BJ (cell line): ENCODE measurements around the gene RHBG. TPM values are rescaled to one million over a fixed set of nuclear protein-coding genes. Genes with fewer than 3 reads are reported as not detected.

Experiments used
- CTCF ChIA-PET: fragments of 350-600 bp; formaldehyde crosslinking; extraction: SDS; loops from one replicate; lab custom pipeline; 2021; ENCODE audit warnings: antibody characterized with exemption, inconsistent platforms; lab: Yijun Ruan, JAX
- POLR2A ChIA-PET: fragments of 300-600 bp; sonication (Branson Sonifier 250); formaldehyde crosslinking; extraction: SDS; loops from one replicate; lab custom pipeline; 2021; ENCODE audit warnings: antibody characterized with exemption; lab: Charles Lee
- DNase-seq: peaks from one replicate; pipeline ENCODE4 v3.0.0-alpha.2; 2011; ENCODE audit warnings: low read depth
- H3K27me3 ChIP-seq: 2 replicates; pipeline ENCODE4 v1.6.0; 2011; ENCODE audit warnings: low read length; ENCODE audit not compliant: control insufficient read depth, insufficient read depth
- H3K36me3 ChIP-seq: 2 replicates; pipeline ENCODE4 v1.5.1; 2011; ENCODE audit warnings: low read length; ENCODE audit not compliant: control insufficient read depth, insufficient read depth
- H3K4me3 ChIP-seq: 2 replicates; pipeline ENCODE4 v1.5.1; 2011; ENCODE audit warnings: low read depth, mild to moderate bottlenecking, control low read depth, low read length
- polyA plus RNA-seq: library from polyadenylated mRNA; depleted of rRNA; stranded (reverse); fragments of >200 nt; gene quantifications from 2 replicates; pipeline ENCODE4 v1.2.3, GENCODE V29; 2011; rRNA removed
- small RNA-seq: library from RNA; depleted of rRNA; stranded (forward); fragments of <200 nt; gene quantifications from one replicate; pipeline ENCODE3, GENCODE V24; 2012; ENCODE audit warnings: low replicate concordance, low read depth; ENCODE audit not compliant: insufficient read length
- TF ChIP-seq, protein P1 (sequence below): IDR thresholded peaks from 2 replicates; pipeline ENCODE4 v1.5.1; 2011; ENCODE audit warnings: low read depth, mild to moderate bottlenecking, control low read depth, inconsistent platforms, low read length, moderate library complexity; ENCODE audit not compliant: insufficient read depth

The RHBG gene
- polyA plus RNA-seq, 1 experiment = not detected

DNA sequence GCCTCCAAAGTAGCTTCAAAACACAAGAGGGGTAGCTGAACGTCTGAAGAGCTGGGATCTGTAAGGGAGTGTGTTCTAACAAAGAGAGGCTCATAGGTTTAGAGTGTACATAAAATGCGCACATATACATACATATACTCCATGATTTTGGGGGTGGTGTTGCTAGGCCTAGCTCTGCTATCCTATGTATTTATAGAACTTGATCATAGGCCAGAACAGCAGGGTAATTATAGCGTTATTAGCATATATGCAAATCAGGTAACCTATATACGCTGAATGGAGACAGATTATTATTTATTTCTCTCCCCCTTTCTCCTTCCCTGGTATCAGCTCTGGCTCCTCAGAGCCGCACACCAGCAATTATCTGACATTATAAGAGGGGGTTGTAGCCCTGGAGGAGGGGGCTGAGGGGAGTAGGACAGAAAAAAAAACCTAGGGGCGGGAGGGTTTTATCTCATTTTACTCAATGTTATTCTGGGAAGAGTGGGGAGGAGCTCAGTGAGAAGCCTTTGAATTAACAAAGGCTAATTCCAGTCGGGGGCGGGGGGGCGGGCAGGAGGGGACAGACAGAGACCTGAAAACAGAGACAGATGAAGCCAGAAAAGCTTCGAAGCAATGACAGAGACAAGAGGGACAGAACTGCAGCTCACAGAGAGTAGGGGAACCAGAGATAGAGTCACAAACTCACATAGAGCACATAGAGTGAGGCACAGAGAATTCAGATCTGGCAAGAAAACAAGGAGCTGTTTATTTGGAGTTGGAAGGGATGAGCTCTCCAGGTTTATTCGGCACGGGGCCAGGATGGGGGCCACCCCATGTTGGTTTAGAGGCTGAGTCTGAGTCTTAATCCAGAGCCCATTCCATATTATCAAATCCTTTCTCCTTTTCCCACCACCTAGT is 63.0 kb downstream of the RHBG start:
- Histone ChIP-seq H3K36me3 (no peaks in the 10 kb centered on the region), H3K27me3 (peaks cover 87% of the 10 kb centered on the region), H3K4me3 (no peak overlapping the region)
- ChIA-PET POLR2A (no interaction called here), CTCF (interaction anchor here (5.3 to 6.4 kb wide), 2 partner anchors 14 to 46 kb away, joined by 38 to 42 read pairs; no protein-coding TSS in a partner anchor)
- TF ChIP-seq, protein P1, sequence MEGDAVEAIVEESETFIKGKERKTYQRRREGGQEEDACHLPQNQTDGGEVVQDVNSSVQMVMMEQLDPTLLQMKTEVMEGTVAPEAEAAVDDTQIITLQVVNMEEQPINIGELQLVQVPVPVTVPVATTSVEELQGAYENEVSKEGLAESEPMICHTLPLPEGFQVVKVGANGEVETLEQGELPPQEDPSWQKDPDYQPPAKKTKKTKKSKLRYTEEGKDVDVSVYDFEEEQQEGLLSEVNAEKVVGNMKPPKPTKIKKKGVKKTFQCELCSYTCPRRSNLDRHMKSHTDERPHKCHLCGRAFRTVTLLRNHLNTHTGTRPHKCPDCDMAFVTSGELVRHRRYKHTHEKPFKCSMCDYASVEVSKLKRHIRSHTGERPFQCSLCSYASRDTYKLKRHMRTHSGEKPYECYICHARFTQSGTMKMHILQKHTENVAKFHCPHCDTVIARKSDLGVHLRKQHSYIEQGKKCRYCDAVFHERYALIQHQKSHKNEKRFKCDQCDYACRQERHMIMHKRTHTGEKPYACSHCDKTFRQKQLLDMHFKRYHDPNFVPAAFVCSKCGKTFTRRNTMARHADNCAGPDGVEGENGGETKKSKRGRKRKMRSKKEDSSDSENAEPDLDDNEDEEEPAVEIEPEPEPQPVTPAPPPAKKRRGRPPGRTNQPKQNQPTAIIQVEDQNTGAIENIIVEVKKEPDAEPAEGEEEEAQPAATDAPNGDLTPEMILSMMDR = no peak
- no peak for DNase-seq

DNA sequence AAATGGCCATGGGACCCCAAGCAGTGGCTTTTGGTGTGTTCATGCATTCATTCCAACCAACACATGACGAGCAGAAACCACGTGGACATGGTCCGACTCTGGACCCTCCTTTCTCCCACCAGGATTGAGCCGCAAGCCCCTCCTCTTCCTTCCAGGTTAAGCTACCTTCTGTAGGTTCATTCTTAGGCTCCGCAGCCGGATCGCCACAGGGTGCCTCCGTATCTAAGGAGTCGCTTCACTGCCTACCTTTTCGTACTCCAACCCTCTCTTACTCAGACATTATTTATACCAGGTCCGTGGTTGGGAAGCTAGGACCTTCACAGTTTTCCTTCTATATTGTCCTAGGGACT is 63.6 kb downstream of the RHBG start:
- TF ChIP-seq, protein P1 = no peak
- no peaks in the 10 kb centered on the region for H3K36me3 ChIP-seq
- DNase-seq = no peak
- H3K4me3 ChIP-seq = no peak overlapping the region
- CTCF ChIA-PET = interaction anchor here (5.3 to 6.4 kb wide), 2 partner anchors 13 to 47 kb away, joined by 38 to 42 read pairs; no protein-coding TSS in a partner anchor
- POLR2A ChIA-PET = no interaction called here
- H3K27me3 ChIP-seq = peaks cover 89% of the 10 kb centered on the region

DNA sequence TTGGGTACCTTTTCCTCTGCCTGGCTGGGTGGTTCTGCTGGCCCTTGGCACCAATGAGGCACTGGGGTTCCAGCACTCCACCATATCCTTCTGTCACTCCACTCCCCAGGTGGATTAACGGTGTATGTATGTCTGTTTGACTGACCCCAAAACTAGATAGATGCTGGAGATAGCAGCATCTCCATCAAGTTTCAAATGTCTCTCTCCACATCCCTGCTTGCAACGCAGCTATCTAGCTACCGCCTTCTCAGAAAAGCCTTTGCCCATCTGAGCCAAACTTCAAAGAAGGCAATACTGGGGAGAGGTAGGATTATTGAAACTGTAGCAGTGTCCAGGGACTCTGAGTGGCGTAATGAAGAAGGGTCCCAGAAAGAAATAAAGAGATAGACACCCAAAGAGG is 64.0 kb downstream of the RHBG start:
- TF ChIP-seq, protein P1 = no peak
- DNase-seq = no peak
- ChIA-PET POLR2A (no interaction called here), CTCF (interaction anchor here (1.4 to 6.4 kb wide), 4 partner anchors 8 to 47 kb away, joined by 3 to 42 read pairs (median 22); no protein-coding TSS in a partner anchor)
- no peak overlapping the region for H3K4me3 ChIP-seq
- no peaks in the 10 kb centered on the region for H3K36me3 ChIP-seq
- H3K27me3 ChIP-seq = peaks cover 88% of the 10 kb centered on the region

DNA sequence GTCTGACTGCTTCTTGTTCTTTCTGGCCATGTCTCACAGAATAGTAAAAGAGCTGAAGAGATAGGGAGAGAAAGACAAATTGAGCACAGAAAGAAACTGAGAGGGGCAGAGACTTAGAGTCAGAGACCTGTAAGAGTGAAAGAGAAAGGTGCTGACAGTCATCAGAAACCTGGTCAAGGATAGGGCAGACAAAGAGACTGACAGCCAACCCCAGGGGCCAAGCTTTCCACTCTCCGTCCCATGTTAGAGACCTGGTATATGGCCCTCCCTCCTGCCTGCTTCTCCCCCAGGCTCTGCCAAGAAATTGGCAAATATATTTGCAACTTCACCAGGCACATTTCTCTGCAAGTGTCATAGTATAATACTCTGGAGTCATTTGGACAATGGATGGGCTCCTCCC is 64.6 kb downstream of the RHBG start:
- ChIA-PET CTCF (interaction anchor here (0.6 to 6.4 kb wide), 5 partner anchors 8 to 63 kb away, joined by 3 to 42 read pairs (median 6); no protein-coding TSS in a partner anchor), POLR2A (no interaction called here)
- H3K27me3 ChIP-seq = peaks cover 84% of the 10 kb centered on the region
- H3K4me3 ChIP-seq = no peak overlapping the region
- DNase-seq = no peak
- H3K36me3 ChIP-seq = no peaks in the 10 kb centered on the region
- TF ChIP-seq, protein P1 = no peak

Small RNAs within 50 kb of the gene (small RNA-seq; reads per million reads assigned to genes)
- gene MIR9-1 = not detected

Other genes with a start within 250 kb of the RHBG start
- 0.49 and 0.77 TPM in 2 replicates for gene SEMA4A, start 215.6 kb upstream of the RHBG start, polyA plus RNA-seq
- 21.4 and 25.8 TPM in 2 replicates for gene SLC25A44, start 175.1 kb upstream of the RHBG start, polyA plus RNA-seq
- gene PMF1, start 156.2 kb upstream of the RHBG start, polyA plus RNA-seq = 55.0 and 73.1 TPM in 2 replicates
- gene BGLAP, start 127.0 kb upstream of the RHBG start, polyA plus RNA-seq = 0.26 and 0.50 TPM in 2 replicates
- 0.06 and 0.18 TPM in 2 replicates for gene PAQR6, start 121.2 kb upstream of the RHBG start, polyA plus RNA-seq
- gene SMG5, start 86.4 kb upstream of the RHBG start, polyA plus RNA-seq = 22.8 and 32.6 TPM in 2 replicates
- 2.3 and 3.3 TPM in 2 replicates for gene TMEM79, start 84.9 kb upstream of the RHBG start, polyA plus RNA-seq
- gene GLMP, start 73.5 kb upstream of the RHBG start, polyA plus RNA-seq = 31.9 and 41.1 TPM in 2 replicates
- not detected in 2 replicates for gene VHLL, start 69.9 kb upstream of the RHBG start, polyA plus RNA-seq
- gene CCT3, start 30.9 kb upstream of the RHBG start, polyA plus RNA-seq = 275 and 299 TPM in 2 replicates
- 0.52 and 0.59 TPM in 2 replicates for gene TSACC, start 30.7 kb upstream of the RHBG start, polyA plus RNA-seq
- 11.7 and 15.1 TPM in 2 replicates for gene MEF2D, start 131.6 kb downstream of the RHBG start, polyA plus RNA-seq
- gene IQGAP3, start 203.4 kb downstream of the RHBG start, polyA plus RNA-seq = 16.9 and 28.1 TPM in 2 replicates
- gene TTC24, start 210.5 kb downstream of the RHBG start, polyA plus RNA-seq = not detected in 2 replicates
- gene NAXE, start 222.6 kb downstream of the RHBG start, polyA plus RNA-seq = 37.8 and 63.3 TPM in 2 replicates
- gene GPATCH4, start 232.3 kb downstream of the RHBG start, polyA plus RNA-seq = 21.2 and 23.9 TPM in 2 replicates